ENCODE results near the gene NUP43.
"Not testable (repeated sequence)": the region's sequence is repeated elsewhere in the genome, so short reads cannot be mapped to it uniquely, and the experiment has no call there.

NUP43 gene

DNA sequence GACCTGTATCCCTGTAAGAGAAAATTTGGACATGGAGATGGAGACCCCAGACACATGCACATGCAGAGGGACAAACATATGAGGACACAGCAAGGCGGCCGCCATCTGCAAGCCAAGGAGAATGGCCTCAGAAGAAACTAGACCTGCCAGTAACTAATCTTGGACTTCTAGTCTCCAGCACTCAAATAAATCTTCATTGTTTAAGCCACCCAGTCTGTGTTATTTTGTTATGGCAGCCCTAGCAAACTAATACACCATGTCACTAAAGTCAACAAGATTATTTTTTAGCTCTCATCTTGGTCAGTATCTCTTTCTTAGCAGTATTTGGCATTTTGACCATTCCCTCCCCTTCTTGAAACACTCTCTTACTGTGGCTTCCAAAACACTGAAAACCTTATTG, 55.1 kb downstream of the NUP43 start:
- DNase-seq (ENCODE audit: low spot score), result no peak

DNA sequence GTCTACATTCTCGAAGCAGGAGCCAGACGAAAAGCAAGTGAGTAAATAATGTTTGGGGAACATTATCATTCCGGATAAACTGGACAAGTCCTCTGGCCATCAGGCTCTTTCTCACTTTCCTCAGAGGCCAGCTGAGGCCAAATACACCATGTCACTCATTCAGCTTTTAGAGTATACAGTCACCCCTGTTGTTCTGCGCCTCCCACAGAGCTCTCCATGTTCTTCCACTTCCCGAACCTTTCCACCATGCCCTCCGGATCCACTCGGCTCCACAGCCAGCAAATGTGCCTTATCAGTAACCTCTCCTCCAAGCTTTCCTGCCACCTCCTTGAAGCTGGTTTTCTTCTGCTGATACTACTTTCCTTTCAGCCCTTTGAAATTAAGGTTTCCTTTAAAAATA, 60.1 kb downstream of the NUP43 start:
- no peak for DNase-seq (ENCODE audit: low spot score)

DNA sequence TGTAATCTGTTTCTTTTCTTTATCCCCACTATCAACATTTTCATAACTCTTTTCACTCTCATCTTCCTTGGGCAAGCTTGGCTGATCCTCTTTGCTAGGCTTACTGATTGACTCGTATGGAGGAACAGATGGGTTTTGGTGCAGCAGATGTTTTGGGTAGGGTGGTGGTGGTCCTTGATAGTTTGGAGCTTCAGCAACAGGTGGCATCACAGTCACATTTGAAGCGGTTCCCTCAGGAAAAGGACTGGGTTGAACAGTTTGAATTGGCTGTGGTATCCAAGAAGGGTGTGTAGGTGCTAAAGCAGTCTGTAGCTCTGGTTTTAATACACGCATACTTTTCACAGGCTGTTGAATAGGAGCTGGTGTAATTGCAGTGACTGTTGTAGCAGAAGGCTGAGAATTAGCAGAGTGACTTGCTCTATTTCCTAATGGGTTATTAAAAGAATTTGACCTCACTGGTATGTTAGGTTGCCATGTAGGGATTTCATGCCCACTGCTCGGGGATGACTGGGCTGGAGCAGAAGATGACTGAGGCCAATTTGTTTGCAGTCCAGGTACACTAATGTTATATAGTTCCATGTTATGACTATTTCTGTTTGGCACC, 63.0 kb downstream of the NUP43 start:
- DNase-seq (ENCODE audit: low spot score), result no peak

- DNase-seq (ENCODE audit: low spot score), result not testable (repeated sequence)
These were observed 64.5 kb downstream of the NUP43 start for GRCh38 chr6:149681845-149682244.

DNA sequence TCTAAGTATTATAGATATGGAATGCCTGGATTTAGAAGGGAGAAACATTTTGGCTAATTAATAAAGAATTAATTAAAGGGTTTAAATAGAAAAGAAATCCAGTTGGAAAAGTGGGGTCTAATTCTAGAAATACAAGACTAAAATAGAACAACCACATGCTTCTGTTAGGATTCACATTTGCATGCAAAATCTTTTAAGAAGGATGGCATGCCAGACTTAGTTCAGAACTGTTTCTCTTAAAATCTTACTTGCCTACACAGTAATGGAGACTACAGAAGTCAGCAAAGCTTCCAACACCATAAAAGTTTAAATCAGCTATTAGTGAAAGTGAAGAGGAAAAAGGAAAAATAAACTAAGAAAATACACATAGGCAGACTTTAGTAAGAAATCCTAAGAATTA, 65.1 kb downstream of the NUP43 start:
- DNase-seq (ENCODE audit: low spot score), result no peak

DNA sequence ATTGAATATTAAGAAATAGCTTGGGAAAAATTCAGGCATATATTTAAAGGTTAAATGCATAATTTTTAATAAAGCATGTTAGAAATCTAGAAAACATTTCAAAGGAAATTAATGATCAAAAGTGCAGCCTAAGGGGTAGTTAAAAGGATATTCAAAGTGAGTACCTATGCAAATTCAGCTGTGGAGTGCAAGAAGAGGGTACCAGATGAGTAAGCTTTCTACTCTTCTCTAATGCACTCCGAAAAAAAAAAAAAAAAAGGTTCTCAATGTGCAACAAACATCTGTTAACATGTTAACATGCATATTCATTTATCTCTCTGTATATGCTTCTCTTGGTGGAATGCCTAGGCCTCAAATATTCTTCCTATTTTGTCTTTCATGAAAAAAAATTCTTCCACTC, 65.8 kb downstream of the NUP43 start:
- no peak for DNase-seq (ENCODE audit: low spot score)
